GM21367 (cell line): ENCODE measurements around the gene GPR155.

Experiments
- ATAC-seq: cut with Tn5 transposase; IDR thresholded peaks from one replicate; pipeline ENCODE4 v1.9.1; 2021; ENCODE audit not compliant: unreplicated experiment

GPR155 gene

DNA sequence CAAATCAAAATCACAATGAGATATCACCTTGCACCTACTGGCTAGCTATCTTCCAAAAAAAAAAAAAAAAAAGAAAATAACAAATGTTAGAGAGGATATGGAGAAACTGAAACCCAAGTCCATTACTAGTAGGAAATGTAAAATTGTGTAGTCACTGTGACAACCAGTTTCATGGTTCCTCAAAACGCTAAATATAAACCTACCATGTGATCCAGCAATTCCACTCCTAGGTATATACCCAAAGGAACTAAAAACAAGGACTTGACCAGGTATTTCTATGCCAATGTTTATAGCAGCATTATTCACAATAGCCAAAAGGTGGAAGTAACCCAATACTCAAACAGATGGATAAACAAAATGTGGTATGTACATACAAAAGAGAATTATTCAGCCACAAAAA lies 103.0 kb downstream of the GPR155 start:
- ATAC-seq = no peak
